HepG2 (cell line): ENCODE data around the gene CTU1. TPM values are rescaled to one million over a fixed set of nuclear protein-coding genes. Genes with fewer than 3 reads are reported as not detected.
A peak's percentile ranks its signal among the peaks of the same experiment; 100 is the strongest.

Experiments
- CENPX ChIP-seq: sonication (generic); formaldehyde crosslinking; IDR thresholded peaks from 2 replicates; pipeline ENCODE4 v1.9.0; 2021; ENCODE audit warnings: mild to moderate bottlenecking, missing genetic modification reagents, moderate library complexity
- GPN1 ChIP-seq: sonication (generic); formaldehyde crosslinking; IDR thresholded peaks from 2 replicates; pipeline ENCODE4 v1.5.1; 2020; ENCODE audit warnings: missing genetic modification reagents, borderline replicate concordance
- GZF1 ChIP-seq: sonication (generic); formaldehyde crosslinking; IDR thresholded peaks from 2 replicates; pipeline ENCODE4 v1.5.1; 2020; ENCODE audit warnings: mild to moderate bottlenecking, missing genetic modification reagents
- HOMEZ ChIP-seq: IDR thresholded peaks from 2 replicates; pipeline ENCODE4 v1.6.1; 2016; ENCODE audit warnings: low read depth
- MAFG ChIP-seq: sonication (generic); formaldehyde crosslinking; IDR thresholded peaks from 2 replicates; pipeline ENCODE4 v1.5.1; 2020; ENCODE audit warnings: mild to moderate bottlenecking, missing genetic modification reagents
- MAFK ChIP-seq, 2 experiments: IDR thresholded peaks in 1 of 2; conservative IDR thresholded peaks in 1 of 2; 2 replicates each; pipeline ENCODE4 v1.6.1; 2011; ENCODE audit warnings: improper control_type of control experiment in 2 of 2, low read length in 2 of 2
- NCOA5 ChIP-seq: sonication (generic); formaldehyde crosslinking; IDR thresholded peaks from 2 replicates; pipeline ENCODE4 v1.4.0; 2020; ENCODE audit warnings: missing genetic modification reagents
- SMARCE1 ChIP-seq: fragments of 450-650 bp; IDR thresholded peaks from 2 replicates; pipeline ENCODE4 v1.6.1; 2017; ENCODE audit warnings: borderline replicate concordance
- SNAPC2 ChIP-seq: sonication (generic); formaldehyde crosslinking; IDR thresholded peaks from 2 replicates; pipeline ENCODE4 v1.8.1; 2022; ENCODE audit warnings: mild to moderate bottlenecking, missing genetic modification reagents
- SRSF4 ChIP-seq: fragments of 200-400 bp; formaldehyde crosslinking; IDR thresholded peaks from one replicate; pipeline ENCODE4 v1.6.1; 2018; ENCODE audit warnings: mild to moderate bottlenecking, low read depth, low read length, moderate library complexity; ENCODE audit not compliant: poor library complexity, severe bottlenecking
- SRSF9 ChIP-seq: fragments of 200-400 bp; formaldehyde crosslinking; IDR thresholded peaks from 2 replicates; pipeline ENCODE4 v1.6.1; 2018; ENCODE audit warnings: borderline replicate concordance, mild to moderate bottlenecking, low read depth, low read length; ENCODE audit not compliant: insufficient read depth, poor library complexity, severe bottlenecking
- THAP11 ChIP-seq: IDR thresholded peaks from 2 replicates; pipeline ENCODE4 v1.6.1; 2016; ENCODE audit warnings: missing biosample characterization, missing genetic modification reagents
- TRIM24 ChIP-seq: sonication (generic); formaldehyde crosslinking; IDR thresholded peaks from 2 replicates; pipeline ENCODE4 v1.8.0; 2022; ENCODE audit warnings: mild to moderate bottlenecking, missing genetic modification reagents
- ZBTB10 ChIP-seq: sonication (generic); formaldehyde crosslinking; IDR thresholded peaks from 2 replicates; pipeline ENCODE4 v1.4.0; 2020; ENCODE audit warnings: missing genetic modification reagents, borderline replicate concordance
- ZNF10 ChIP-seq: sonication (generic); formaldehyde crosslinking; IDR thresholded peaks from 2 replicates; pipeline ENCODE4 v1.4.0; 2020; ENCODE audit warnings: mild to moderate bottlenecking, low read depth, missing genetic modification reagents, borderline replicate concordance
- ZNF225 ChIP-seq: sonication (generic); formaldehyde crosslinking; IDR thresholded peaks from 2 replicates; pipeline ENCODE4 v1.4.0; 2020; ENCODE audit warnings: mild to moderate bottlenecking, missing genetic modification reagents
- ZNF414 ChIP-seq: sonication (generic); formaldehyde crosslinking; IDR thresholded peaks from 2 replicates; pipeline ENCODE4 v1.5.0; 2020; ENCODE audit warnings: missing genetic modification reagents
- ZNF513 ChIP-seq: sonication (generic); formaldehyde crosslinking; conservative IDR thresholded peaks from 2 replicates; pipeline ENCODE4 v1.5.0; 2020; ENCODE audit warnings: missing genetic modification reagents
- ZNF562 ChIP-seq: sonication (generic); formaldehyde crosslinking; IDR thresholded peaks from 2 replicates; pipeline ENCODE4 v1.8.0; 2022; ENCODE audit warnings: missing genetic modification reagents, borderline replicate concordance
- ZNF629 ChIP-seq: sonication (generic); formaldehyde crosslinking; conservative IDR thresholded peaks from 2 replicates; pipeline ENCODE4 v1.5.0; 2020; ENCODE audit warnings: missing genetic modification reagents
- ZNF674 ChIP-seq: sonication (generic); formaldehyde crosslinking; IDR thresholded peaks from 2 replicates; pipeline ENCODE4 v1.5.0; 2020; ENCODE audit warnings: low read depth, mild to moderate bottlenecking, missing genetic modification reagents
- ZNF720 ChIP-seq: sonication (generic); formaldehyde crosslinking; IDR thresholded peaks from 2 replicates; pipeline ENCODE4 v1.4.0; 2020; ENCODE audit warnings: missing genetic modification reagents
- ZNF773 ChIP-seq: sonication (generic); formaldehyde crosslinking; IDR thresholded peaks from 2 replicates; pipeline ENCODE4 v1.4.0; 2020; ENCODE audit warnings: missing genetic modification reagents, borderline replicate concordance
- ZSCAN12 ChIP-seq: sonication (generic); formaldehyde crosslinking; IDR thresholded peaks from 2 replicates; pipeline ENCODE4 v1.9.0; 2021; ENCODE audit warnings: mild to moderate bottlenecking, missing genetic modification reagents
- polyA plus RNA-seq, 8 experiments: library from polyadenylated mRNA; depleted of rRNA in 3 of 8; stranded (reverse) in 7 of 8; unstranded in 1 of 8; fragments of >200 nt; fragmentation: Illumina TruSeq in 4 of 8; extraction: Trizol in 4 of 8; gene quantifications; 2 replicates each; pipeline versions ENCODE4 v1.2.1 to v1.2.3, GENCODE V29; 2011 to 2016; ENCODE audit warnings: low read depth in 4 of 8, missing spikeins in 1 of 8, mixed read lengths in 1 of 8; ENCODE audit not compliant: insufficient read depth in 1 of 8
- total RNA-seq, 5 experiments: library from RNA; depleted of rRNA; stranded (reverse); fragments of >200 nt; fragmentation: Illumina TruSeq; extraction: Trizol; gene quantifications; 2 replicates each; pipeline ENCODE4 v1.2.3, GENCODE V29; 2016; ENCODE audit warnings: low read depth in 1 of 5

Gene CTU1
- total and polyA plus RNA-seq, 2 of the 13 experiments (the other 11 are each of a cell fraction or from before 2014, with no cell fraction given) = 1.9 to 2.9 TPM

- TF ChIP-seq ZBTB10 (CRISPR knock-in tag) = no peak
- no peak for TF ChIP-seq TRIM24 (CRISPR knock-in tag)
- TF ChIP-seq SMARCE1 = no peak
- no peak for TF ChIP-seq ZNF720
- no peak for TF ChIP-seq MAFG (CRISPR knock-in tag)
- TF ChIP-seq GPN1 = no peak
- no peak for TF ChIP-seq HOMEZ
- TF ChIP-seq SRSF4 = no peak
- 0 out of 2 replicates have a peak, but pooled peaks have one; percentile 17 for TF ChIP-seq ZNF629 (CRISPR knock-in tag)
- TF ChIP-seq ZNF225 (CRISPR knock-in tag) = no peak
- no peak for TF ChIP-seq CENPX (CRISPR knock-in tag)
- TF ChIP-seq ZNF513 (CRISPR knock-in tag) = no peak
- TF ChIP-seq ZNF414 (CRISPR knock-in tag) = 0 out of 2 replicates have a peak, but pooled peaks have one; percentile 53
- TF ChIP-seq GZF1 (CRISPR knock-in tag) = no peak
- TF ChIP-seq ZNF10 (CRISPR knock-in tag) = no peak
- TF ChIP-seq ZSCAN12 (CRISPR knock-in tag) = no peak
- TF ChIP-seq SNAPC2 (CRISPR knock-in tag) = no peak
- no peak for TF ChIP-seq SRSF9
- no peak for TF ChIP-seq ZNF773
- TF ChIP-seq ZNF674 (CRISPR knock-in tag) = no peak
- peak; percentile 100 for TF ChIP-seq THAP11
- no peak for TF ChIP-seq MAFK (conservative IDR thresholded peaks at IDR 0.05 in 1 of 2, IDR thresholded peaks at IDR 0.05 in 1 of 2; ENCODE audit: low read length in 2 of 2)
- TF ChIP-seq NCOA5 (CRISPR knock-in tag) = no peak
- no peak for TF ChIP-seq ZNF562 (CRISPR knock-in tag)
Measured at GRCh38 chr19:51108066-51108804, at the start of gene CTU1 (continued).
